Keratinocyte (primary cell): Measurements from ENCODE around the gene EXOC6B. TPM values are rescaled to one million over a fixed set of nuclear protein-coding genes. Genes with fewer than 3 reads are reported as not detected.

Experiments used
- DNase-seq: peaks from one replicate; pipeline ENCODE4 v3.0.0-alpha.2; 2011; ENCODE audit warnings: low read depth, missing footprints, low spot score
- FAIRE-seq: peaks from 2 replicates; lab custom pipeline; 2011; peaks lifted over from hg19 to GRCh38; lab: Jason Lieb, UNC
- H2AFZ ChIP-seq: 2 replicates; pipeline ENCODE4 v1.6.0; 2012; ENCODE audit warnings: low read length, control low read depth, inconsistent platforms; ENCODE audit not compliant: control insufficient read depth
- H3K27ac ChIP-seq: 2 replicates; pipeline ENCODE4 v1.5.1; 2011; ENCODE audit warnings: low read length; ENCODE audit not compliant: control insufficient read depth, insufficient read depth
- H3K27me3 ChIP-seq: 3 replicates; pipeline ENCODE4 v1.6.0; 2011; ENCODE audit warnings: low read length; ENCODE audit not compliant: control insufficient read depth, insufficient read depth; ENCODE audit errors: extremely low read depth
- H3K36me3 ChIP-seq, 2 experiments: 2 replicates in 1 of 2; 3 replicates in 1 of 2; pipeline ENCODE4 v1.5.1; 2011; ENCODE audit warnings: low read length in 2 of 2, mild to moderate bottlenecking in 1 of 2; ENCODE audit not compliant: control insufficient read depth in 2 of 2, insufficient read depth in 2 of 2; ENCODE audit errors: extremely low read depth in 1 of 2
- H3K4me1 ChIP-seq: 3 replicates; pipeline ENCODE4 v1.5.1; 2011; ENCODE audit warnings: low read length; ENCODE audit not compliant: control insufficient read depth, insufficient read depth; ENCODE audit errors: extremely low read depth
- H3K4me2 ChIP-seq: 3 replicates; pipeline ENCODE4 v1.6.0; 2011; ENCODE audit warnings: low read depth, low read length; ENCODE audit not compliant: control insufficient read depth, insufficient read depth; ENCODE audit errors: extremely low read depth
- H3K4me3 ChIP-seq, 3 experiments: fragments of 200-600 bp in 1 of 3; sonication (generic) in 1 of 3; 2 replicates in 2 of 3; 3 replicates in 1 of 3; pipeline ENCODE4 v1.5.1; 2011 to 2016; ENCODE audit warnings: low read length in 3 of 3, mild to moderate bottlenecking in 3 of 3, control low read depth in 2 of 3, inconsistent platforms in 1 of 3, low read depth in 1 of 3, mixed read lengths in 1 of 3, mixed run types in 1 of 3, moderate library complexity in 1 of 3; ENCODE audit not compliant: control insufficient read depth in 2 of 3, insufficient read depth in 2 of 3; ENCODE audit errors: extremely low read depth in 1 of 3
- H3K79me2 ChIP-seq: 2 replicates; pipeline ENCODE4 v1.6.0; 2012; ENCODE audit warnings: low read length; ENCODE audit not compliant: control insufficient read depth, insufficient read depth
- H3K9ac ChIP-seq: 3 replicates; pipeline ENCODE4 v1.6.0; 2011; ENCODE audit warnings: low read length; ENCODE audit not compliant: control insufficient read depth, insufficient read depth; ENCODE audit errors: extremely low read depth
- H3K9me1 ChIP-seq: 3 replicates; pipeline ENCODE4 v1.6.0; 2011; ENCODE audit warnings: low read length; ENCODE audit not compliant: control insufficient read depth, insufficient read depth; ENCODE audit errors: extremely low read depth
- H3K9me3 ChIP-seq: 2 replicates; pipeline ENCODE4 v1.5.1; 2012; ENCODE audit warnings: low read depth, low read length; ENCODE audit not compliant: control insufficient read depth
- H4K20me1 ChIP-seq: 3 replicates; pipeline ENCODE4 v1.6.0; 2011; ENCODE audit warnings: low read length; ENCODE audit not compliant: control insufficient read depth, insufficient read depth; ENCODE audit errors: extremely low read depth
- EZH2 ChIP-seq: IDR thresholded peaks from one replicate; pipeline ENCODE4 v1.6.1; 2012; ENCODE audit warnings: inconsistent platforms, mild to moderate bottlenecking, low read length, moderate library complexity
- dilution Hi-C: fragments of 300-500 bp; cut with MboI; formaldehyde crosslinking; loops from one replicate; pipeline ENCODE4 v1.7.0; 2020; ENCODE audit warnings: low sequenced_read_pairs; ENCODE audit not compliant: extremely low pct_ligation_motif_present
- polyA plus RNA-seq, 5 experiments: library from polyadenylated mRNA; depleted of rRNA in 3 of 5; stranded (reverse) in 3 of 5; stranded (forward) in 1 of 5; unstranded in 1 of 5; fragments of >200 nt; gene quantifications; 1 replicate in 1 of 5; 2 replicates in 3 of 5; 3 replicates in 1 of 5; pipeline versions ENCODE4 v1.2.1 to v1.2.3, GENCODE V29; 2011 to 2012; ENCODE audit warnings: missing spikeins in 2 of 5, low read depth in 1 of 5, low replicate concordance in 1 of 5
- TF ChIP-seq, protein P1 (sequence below), 3 experiments: IDR thresholded peaks in 1 of 3; conservative IDR thresholded peaks in 1 of 3; optimal IDR thresholded peaks in 1 of 3; 2 replicates in 2 of 3; 3 replicates in 1 of 3; pipeline versions ENCODE3 to v1.5.1; 2011; ENCODE audit warnings: low read length in 3 of 3, mild to moderate bottlenecking in 3 of 3, moderate library complexity in 2 of 3, control low read depth in 1 of 3, inconsistent platforms in 1 of 3; ENCODE audit not compliant: insufficient read depth in 2 of 3; ENCODE audit errors: extremely low read depth in 1 of 3

EXOC6B gene
- polyA plus RNA-seq, 1 donor (not counting 4 experiments of a cell fraction or from before 2014, with no cell fraction given): 37.3 TPM

DNA sequence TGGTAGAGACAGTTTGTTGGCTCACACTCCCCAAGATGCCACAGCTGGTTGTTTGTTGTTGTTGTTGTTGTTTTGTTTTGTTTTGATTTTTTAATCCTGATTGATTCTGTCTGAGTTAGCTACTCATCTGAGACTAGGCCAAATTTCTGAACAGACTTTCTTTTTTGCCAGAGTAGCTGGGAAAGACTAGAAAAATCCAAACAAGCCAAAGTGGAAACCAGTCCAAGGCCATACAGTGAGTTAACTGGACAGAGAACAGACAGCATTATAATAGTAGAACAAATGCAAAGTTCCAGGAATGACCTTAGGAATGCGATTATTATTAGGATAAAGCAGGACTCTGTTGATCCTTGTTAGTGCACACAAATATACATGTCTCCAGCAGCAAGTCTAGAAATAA lies 634.4 kb downstream of the EXOC6B start:
- no peaks in the 10 kb centered on the region for H3K9me3 ChIP-seq
- H3K27me3 ChIP-seq: no peaks in the 10 kb centered on the region
- H3K4me2 ChIP-seq: no peak overlapping the region
- no peak overlapping the region for H3K9ac ChIP-seq
- DNase-seq (no peak), FAIRE-seq (peak; percentile 43)
- H3K4me3 ChIP-seq: no peak overlapping the region
- no peak overlapping the region for H3K27ac ChIP-seq
- no peaks in the 10 kb centered on the region for H3K9me1 ChIP-seq
- no peaks in the 10 kb centered on the region for H3K4me1 ChIP-seq
- peaks cover 0 to 5% of the 10 kb centered on the region in 2 experiments for H3K36me3 ChIP-seq
- no peak for TF ChIP-seq EZH2
- TF ChIP-seq, protein P1, sequence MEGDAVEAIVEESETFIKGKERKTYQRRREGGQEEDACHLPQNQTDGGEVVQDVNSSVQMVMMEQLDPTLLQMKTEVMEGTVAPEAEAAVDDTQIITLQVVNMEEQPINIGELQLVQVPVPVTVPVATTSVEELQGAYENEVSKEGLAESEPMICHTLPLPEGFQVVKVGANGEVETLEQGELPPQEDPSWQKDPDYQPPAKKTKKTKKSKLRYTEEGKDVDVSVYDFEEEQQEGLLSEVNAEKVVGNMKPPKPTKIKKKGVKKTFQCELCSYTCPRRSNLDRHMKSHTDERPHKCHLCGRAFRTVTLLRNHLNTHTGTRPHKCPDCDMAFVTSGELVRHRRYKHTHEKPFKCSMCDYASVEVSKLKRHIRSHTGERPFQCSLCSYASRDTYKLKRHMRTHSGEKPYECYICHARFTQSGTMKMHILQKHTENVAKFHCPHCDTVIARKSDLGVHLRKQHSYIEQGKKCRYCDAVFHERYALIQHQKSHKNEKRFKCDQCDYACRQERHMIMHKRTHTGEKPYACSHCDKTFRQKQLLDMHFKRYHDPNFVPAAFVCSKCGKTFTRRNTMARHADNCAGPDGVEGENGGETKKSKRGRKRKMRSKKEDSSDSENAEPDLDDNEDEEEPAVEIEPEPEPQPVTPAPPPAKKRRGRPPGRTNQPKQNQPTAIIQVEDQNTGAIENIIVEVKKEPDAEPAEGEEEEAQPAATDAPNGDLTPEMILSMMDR (optimal IDR thresholded peaks at IDR 0.05 in 1 of 3, IDR thresholded peaks at IDR 0.05 in 1 of 3, conservative IDR thresholded peaks at IDR 0.05 in 1 of 3; ENCODE audit: extremely low read depth in 1 of 3, insufficient read depth in 2 of 3, low read length in 3 of 3): no peak
- H2AFZ ChIP-seq: no peak overlapping the region
- no peaks in the 10 kb centered on the region for H3K79me2 ChIP-seq
- H4K20me1 ChIP-seq: no peaks in the 10 kb centered on the region
- dilution Hi-C loops: no loop called here

DNA sequence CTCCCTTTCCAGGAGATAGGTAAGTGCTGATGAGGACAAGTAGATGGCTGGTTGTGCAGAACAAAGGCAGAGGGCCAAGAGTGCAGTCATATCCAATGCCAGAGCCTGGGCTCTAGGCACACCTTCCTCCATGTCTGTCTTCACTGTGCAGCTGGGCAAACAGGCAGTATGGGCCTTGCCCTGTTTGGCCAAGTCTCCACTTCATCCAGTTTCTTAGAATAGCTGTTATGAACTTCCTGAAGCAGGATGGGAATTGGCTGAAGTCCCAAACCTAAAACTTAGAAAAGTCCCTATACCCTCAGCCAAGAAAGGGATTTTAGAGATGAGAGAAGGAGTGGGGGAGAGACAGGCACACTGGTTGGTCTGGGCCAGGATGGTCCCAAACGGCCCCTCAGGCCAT lies 640.6 kb downstream of the EXOC6B start:
- no peaks in the 10 kb centered on the region for H3K27me3 ChIP-seq
- no peak overlapping the region for H3K4me2 ChIP-seq
- no peak overlapping the region for H3K27ac ChIP-seq
- dilution Hi-C loops: no loop called here
- H3K79me2 ChIP-seq: no peaks in the 10 kb centered on the region
- no peak overlapping the region for H3K4me3 ChIP-seq
- peaks cover 0 to 7% of the 10 kb centered on the region in 2 experiments for H3K36me3 ChIP-seq
- no peak for FAIRE-seq
- no peaks in the 10 kb centered on the region for H3K9me1 ChIP-seq
- H3K9me3 ChIP-seq: no peaks in the 10 kb centered on the region
- no peak overlapping the region for H2AFZ ChIP-seq
- no peaks in the 10 kb centered on the region for H3K4me1 ChIP-seq
- DNase-seq: no peak
- H4K20me1 ChIP-seq: no peaks in the 10 kb centered on the region
- H3K9ac ChIP-seq: no peak overlapping the region
- TF ChIP-seq EZH2: no peak
- TF ChIP-seq, protein P1 (optimal IDR thresholded peaks at IDR 0.05 in 1 of 3, IDR thresholded peaks at IDR 0.05 in 1 of 3, conservative IDR thresholded peaks at IDR 0.05 in 1 of 3; ENCODE audit: extremely low read depth in 1 of 3, insufficient read depth in 2 of 3, low read length in 3 of 3): no peak
